NCI-H1417 treated with DMSO at 0.1 percent for 48 hours (cell line): ENCODE results near the gene RIN1.

Experiments
- DNase-seq: peaks from one replicate; lab custom pipeline; 2025; lab: John Stamatoyannopoulos, UW

Gene RIN1

DNA sequence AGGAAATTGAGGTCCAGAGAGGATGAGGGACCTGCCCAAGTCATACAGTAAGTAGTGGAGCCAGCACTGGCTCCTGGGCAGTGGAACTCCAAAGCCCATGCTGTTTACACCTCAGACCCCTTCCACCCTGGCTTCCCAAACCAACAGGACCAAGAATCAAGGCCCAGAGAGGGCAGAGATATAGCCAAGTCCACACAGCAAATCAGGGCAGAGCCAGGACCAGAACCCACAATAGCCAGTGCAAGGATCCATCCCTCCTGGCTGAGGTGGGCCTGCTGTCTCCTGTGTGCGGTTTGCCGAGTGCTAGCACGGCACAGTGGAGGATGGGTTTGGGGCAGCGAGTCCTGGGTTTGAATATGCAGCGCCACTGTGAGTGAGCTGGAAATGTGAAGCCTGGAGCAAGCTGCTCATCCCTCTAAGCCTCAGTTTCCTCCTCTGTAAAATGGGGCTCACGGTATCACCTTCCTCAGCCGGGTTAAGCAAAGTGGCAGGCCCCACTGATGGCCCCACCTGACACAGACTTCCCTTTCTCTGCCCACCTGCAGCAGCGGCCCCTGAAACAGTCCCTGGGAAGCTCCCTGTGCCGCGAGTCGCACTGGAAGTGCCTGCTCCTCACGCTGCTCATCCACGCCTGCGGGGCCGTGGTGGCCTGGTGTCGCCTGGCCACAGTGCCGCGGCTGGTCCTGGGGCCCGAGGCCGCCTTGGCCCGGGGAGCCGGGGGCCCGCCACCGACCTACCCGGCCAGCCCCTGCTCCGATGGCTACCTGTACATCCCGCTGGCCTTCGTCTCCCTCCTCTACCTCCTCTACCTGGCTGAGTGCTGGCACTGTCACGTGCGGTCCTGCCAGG lies 42.2 kb downstream of the RIN1 start:
- no peak for DNase-seq

DNA sequence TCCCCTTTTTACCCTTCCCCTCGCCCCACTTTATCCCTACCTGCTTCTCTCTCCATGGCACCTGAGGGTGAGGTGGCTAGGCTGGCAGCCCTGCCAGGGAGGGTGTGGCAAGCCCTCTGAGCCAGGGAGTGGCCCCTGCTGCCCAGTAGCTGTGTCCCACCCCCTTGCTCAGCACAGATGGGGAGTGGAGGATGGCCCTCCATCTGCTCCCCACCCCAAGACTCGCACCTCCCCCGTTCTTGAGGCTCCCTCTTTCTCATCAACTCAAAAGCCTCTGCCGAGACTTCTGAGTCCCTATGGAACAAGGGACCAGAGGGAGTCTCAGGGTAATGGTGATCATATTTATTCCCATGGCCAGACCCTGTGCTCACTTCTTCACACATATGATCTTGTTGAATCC lies 42.9 kb downstream of the RIN1 start:
- no peak for DNase-seq

DNA sequence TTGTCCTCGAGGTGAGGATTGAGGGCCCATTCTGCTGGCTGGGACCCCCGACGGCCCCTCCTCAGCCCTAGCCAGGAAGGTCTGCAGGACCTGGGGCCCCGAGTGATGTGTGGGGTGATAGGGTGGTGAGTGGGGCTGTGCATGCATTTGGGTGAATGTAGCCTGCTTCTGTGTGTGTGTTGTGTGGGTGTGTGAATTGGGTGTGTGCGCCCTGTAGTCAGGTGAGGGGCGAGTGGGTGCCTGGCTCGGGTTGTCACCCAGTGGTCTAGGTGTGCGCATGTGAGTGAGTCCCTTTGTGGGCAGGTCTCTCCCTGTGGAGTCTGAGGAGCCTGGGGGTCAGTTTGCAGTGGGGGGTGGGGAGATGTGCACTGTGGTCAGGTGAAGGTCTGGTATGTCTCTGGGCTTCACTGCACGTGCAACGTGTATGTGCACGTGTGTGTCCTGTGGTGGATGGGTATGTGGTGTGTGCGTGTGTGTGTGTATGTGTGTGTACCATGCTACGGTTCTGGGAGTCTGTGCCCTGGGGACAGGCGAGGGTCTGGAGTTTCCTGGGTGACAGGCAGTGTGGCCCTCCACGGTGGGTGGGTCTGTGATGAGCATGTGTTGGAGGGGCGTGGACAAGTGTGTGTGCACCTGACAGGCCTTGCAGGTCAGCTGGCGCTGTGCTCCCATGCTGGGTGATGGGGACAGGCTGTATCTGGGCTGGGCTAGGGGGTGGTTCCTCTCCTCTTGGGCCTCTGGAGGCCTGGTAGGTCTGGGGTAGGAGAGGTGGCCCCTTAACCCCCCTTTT lies 43.5 kb downstream of the RIN1 start:
- no peak for DNase-seq

DNA sequence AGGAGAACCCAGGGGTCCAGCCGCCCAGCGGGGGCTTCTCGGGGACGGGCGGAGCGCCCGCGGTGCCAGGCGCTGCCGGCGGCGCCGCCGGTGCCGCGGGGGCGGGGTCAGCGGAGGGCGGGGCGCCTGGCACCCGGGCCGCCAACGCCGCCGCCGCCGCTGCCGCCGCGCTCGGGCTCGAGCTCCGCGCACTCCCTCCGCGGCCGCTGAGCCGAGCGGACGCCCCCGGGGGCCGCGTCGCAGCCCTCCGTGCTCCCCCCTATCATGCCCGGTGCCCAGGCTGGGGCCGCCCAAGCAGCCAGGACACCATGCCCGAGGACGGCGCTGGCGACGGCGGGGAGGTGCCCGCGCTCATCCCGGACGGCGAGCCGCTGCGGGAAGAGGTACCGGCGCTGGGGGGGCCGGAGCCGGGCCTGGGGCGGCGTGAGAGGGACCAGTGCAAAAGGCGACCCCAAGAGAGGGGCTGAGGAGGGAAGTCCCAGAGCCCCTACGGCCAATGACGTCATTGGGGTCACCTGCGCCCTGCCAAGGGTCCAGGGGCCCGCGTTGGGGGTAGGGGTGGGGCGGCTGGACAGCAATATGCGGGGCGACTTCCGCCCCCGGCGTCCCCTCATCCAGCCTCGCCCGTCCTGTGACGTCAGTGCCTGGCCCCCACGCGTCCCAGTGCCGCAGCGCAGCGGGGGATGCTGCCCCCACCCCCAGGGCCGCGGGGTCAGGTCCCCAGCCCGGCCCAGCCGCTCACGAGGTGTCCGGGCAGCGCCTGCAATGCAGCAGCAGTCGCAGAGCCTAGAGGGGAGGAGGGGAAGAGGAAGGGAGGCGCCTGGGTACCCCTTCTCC lies 44.3 kb downstream of the RIN1 start, which contains the start of gene TMEM151A:
TSS of gene TMEM151A (plus strand) at position 189 of the 837 bp plus-strand sequence. CDS start at position 309, 120 bp downstream.
- DNase-seq = no peak

DNA sequence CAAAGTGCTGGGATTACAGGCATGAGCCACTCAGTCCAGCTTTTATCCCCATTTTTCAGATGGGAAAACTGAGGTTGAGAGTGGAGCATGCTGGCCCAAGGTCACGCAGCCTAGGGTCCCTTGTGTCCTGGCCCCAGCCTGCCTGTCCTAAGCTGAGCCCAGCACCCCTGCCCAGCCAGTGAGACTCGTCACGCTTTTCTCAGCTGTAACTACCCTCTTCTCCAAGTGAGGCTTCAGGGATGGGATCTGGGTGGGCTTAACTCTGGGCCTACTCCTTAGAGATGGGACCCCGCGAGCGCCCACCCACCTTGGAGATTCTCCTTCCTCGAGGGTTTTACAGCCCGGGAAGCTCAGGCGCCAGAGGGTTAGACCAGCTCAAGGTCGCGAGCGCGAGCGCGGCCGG lies 44.9 kb downstream of the RIN1 start:
- no peak for DNase-seq

DNA sequence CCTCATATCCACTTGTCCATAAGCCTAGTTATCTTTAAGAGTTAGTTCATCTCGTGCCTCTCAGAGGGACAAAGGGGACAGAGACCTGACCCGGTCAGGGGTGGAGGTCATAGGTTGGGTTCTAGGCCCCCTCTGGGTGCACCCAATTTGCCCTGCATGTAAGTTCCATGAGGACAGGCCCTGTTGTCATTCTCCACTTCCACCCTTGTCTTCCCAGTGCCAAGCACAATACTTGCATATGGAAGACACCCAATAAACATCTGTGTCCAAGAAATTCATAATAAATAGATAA lies 46.0 kb downstream of the RIN1 start:
- DNase-seq = no peak

DNA sequence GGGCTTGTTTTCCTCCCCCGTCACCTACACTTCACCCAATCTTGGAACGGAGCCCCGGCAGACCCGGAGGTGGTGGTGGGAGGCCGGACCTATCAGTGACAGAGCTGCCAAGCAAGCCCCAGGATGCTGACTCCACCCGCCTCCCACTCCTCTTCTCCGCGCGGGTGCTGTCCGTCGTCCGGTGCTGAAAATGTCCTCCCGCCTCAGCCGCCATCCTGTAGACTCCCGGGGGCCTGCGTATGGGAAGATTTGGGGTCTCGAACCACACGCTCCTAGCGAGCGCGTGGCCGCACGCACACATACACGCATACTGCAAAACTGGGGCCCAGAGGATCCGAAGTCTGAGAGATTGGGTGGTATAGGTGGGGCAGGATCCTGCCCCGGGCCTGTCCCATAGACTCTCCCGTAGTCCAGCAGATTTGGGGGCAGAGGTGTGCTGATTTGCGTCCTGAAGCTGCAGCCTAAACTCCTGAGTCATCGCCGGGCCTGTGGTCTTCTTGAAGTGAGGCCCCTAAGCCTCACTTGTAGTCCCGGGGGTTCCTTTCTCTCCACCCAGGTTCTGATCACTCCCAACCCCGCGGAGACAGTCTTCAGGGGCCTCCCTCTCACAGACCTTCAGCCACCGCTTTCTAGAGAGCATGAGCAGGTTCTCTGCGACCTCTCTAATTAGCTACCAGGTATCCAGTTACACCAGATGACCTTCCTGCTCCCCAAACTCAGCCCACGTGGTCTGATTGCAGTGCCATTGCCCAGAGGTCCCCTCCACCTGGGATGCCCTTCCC lies 46.5 kb downstream of the RIN1 start:
- no peak for DNase-seq

DNA sequence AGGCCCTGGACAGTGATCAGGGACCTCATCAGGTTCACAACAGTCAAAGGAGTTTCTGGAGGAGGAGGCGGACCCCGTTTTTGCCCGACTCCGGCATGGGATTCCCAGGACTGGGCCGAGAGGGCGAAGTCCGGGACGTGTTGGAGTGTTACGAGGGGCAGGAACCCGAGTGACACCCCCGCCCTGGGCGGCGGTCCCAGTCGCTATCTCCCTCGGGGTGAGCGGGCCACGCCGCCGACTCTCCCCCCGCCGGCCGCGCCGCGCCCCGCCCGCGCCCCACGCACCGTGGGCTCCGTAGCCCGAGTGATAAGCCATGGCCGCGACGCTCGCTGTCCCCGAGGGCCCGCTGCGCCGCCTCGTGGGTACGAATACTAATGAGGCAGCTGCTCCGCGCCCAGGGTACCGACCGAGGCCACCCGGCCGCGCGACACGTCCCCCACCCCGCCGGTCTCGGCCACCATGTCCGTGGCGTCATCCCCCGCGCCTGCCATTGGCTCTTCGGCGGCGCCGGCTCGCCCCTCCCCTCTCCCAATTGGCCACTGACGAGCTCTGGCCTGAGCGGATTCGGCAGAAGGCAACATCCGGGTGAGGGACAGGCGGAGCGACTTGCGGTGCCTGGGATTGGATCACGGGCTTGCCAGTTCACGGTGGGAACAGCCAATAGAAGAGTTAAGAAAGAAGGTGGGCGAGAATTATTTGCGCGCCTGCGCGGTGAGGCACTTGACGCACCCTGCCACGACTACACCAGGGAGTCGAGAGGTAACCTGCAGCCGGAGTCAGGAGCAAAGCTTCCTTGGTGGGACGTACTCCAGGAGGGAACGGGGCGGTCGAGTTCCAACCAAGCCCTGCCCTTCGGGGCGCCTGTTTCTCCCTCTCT lies 47.3 kb downstream of the RIN1 start, which contains the start of gene YIF1A:
TSS of gene YIF1A (minus strand) at position 473 of the 877 bp plus-strand sequence. CDS start at position 315, 158 bp downstream.
- peak; percentile 98 for DNase-seq

DNA sequence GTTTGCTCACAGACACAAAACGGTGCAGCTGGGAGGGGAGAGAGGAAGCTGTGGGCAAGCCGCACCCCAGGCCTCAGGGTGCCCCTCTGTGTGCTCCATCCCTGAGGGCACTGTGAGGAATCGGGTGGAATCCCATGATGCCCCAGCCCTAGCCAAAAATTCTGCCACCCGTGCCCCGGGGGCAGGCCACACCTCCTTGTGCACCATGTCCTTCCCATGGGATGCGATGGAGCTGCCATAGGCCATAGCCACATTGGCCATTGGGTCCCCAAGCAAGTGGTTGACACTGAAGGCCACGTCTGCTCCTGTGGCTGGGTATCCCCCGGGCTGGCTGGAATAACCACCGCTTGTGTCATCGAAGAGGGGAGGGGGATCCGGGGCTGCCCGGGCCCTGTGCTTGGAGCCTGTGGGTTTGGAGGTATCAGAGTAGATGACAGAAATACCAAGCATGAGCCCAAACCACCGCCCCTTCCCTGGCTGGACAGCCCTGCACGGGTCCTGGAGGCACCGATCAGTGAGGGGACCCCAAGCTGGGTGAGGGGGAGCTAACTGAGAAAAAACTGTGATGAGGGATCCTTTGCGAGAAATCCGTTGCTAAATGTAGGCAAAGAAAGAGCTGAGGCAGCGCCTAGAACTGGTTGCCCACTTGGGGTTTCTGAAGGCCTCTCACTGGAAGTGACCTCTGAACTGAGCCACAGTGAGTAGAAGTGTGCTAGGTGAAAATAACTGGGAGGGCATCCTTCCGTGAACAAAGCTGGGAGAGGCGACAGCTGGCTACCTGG lies 48.2 kb downstream of the RIN1 start:
- DNase-seq = no peak

DNA sequence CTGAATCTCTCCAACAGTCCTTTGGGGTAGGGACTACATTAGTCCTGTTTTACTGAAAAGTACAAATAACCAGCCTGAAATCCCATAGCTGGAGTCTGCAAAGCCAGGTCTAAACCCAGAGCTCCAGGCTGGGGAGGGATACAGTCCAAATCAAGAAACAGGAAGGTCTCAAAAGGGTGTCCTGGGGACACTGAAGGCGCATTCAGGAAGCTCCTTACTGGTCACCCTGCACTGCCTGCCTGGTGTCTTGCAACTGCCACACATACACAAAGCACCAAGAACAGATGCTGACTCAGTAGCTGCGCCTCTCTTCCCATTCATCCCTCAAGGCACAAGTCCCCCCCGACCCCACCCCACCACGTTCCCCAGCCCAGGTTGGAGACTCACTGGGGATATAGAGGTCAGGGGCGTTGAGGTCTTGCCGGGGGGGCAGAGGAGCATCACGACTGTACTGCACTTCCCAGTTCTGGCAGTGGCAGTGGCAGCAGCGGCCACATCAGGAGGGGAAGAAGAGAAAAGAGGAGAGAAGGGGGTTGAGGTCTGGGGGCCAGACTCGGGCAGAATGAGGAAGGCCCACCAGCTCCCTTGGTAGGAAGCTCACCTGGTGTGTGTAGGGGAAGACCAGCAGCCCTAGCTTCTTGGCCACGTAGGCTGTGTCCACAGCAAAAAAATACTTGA lies 48.9 kb downstream of the RIN1 start:
- no peak for DNase-seq

DNA sequence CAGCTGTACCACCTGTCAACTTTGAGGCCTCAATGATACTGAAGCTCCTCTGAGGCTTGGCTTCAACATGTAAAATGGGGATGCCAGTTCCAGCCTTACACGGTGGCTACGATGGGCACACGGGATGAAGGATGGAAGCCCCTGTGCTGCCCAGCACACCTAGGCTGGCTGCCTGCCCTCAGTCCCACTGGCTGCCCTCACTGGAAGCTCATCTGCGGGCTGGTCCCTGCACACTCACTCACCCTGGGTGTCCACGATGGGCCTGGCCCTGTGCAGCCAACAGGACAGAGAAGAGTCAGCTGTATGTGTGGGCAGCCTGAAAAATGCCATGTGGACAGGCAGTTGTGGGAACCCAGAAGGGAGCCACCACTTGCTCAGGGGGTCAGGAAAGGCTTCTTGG lies 49.5 kb downstream of the RIN1 start:
- DNase-seq = no peak

DNA sequence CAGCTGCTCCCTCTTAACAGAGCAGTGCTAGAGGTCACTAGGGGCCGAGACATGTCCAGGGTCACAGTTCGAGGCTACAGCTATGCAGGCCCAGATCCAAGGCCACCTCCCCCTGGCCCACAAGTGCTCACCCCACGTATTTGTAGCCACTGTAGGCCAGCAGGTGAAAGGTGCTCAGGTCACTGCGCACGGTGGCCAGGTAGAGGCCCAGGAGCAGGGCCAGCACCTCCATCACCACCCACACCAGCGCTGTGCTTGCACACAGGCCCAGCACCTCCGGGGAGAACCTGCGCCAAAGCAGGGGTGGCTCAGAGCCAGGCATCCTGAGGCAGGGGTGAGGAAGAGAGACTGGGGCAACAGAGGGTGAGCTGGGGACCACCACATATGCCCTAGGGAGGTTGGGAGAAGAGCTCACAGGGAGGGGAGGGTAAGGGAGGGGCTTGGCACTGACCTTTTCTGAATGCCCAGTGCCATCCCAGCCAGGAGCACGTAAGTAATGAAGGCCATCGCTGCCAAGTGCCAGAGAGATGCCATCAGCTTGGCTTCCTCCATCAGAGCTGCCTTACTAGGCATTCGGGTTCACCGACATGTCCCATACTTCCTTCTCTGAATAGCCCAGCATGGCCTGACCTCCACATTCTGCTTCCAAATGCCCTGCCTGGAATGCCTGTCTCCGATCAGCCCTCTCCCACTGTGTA lies 50.8 kb downstream of the RIN1 start:
- DNase-seq = no peak

DNA sequence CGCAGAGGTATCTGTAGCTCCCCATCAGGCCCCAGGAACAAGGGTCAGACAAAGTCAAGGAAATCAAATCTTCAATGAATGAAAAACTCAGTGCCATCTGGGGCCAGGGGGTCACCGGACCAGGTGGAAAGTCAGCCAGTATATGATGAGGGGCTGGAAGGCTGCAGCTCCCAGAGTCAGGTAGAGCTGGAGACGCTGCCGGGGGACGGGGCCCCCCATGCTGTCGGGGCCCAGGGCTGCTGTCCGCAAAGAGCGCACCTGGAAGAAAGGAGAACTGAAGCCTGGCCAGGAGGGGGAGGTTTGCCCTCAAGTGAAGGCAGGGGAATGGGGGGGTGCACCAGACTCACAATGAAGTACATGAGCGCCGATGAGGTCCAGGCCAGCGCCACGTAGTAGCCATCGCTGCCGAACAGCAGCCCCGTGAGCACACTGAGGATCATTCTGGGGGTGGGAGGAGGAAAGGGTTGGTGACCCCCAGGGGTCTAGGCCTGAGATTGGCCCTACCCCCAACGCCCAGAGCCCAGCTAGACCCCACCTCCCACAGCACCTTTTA lies 51.6 kb downstream of the RIN1 start:
- no peak for DNase-seq

DNA sequence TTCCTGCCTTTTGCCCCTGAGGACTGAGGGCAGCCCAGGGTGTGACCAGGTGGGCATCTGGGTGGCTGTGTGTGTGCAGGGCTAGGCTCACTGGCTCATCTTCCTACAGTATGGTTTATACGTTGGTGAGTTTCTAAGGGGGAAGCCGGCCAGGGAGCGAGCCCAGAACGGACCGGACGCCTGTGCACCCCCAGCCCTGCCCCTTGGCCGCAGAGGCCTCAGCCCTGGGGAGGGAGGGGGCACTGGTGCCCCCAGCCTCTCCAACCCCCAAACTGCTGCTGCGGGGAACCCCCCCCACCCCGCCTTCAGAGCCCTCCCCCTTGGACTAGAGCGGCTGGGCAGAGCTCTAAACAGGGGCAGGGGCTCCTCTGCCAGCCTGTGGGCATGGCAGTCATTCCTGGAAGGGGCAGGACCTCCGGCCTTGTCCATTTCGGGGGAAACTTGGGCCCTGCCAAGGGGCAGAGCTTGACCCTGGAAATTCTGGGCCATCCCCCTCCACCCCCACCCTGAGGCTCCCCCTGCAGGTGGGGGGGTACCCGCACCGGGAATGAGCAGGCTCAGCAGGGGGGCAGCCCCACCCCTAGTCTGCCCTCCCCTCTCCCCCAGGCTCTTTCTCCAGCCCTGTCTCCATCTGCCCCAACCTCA lies 52.7 kb downstream of the RIN1 start:
- DNase-seq = no peak

DNA sequence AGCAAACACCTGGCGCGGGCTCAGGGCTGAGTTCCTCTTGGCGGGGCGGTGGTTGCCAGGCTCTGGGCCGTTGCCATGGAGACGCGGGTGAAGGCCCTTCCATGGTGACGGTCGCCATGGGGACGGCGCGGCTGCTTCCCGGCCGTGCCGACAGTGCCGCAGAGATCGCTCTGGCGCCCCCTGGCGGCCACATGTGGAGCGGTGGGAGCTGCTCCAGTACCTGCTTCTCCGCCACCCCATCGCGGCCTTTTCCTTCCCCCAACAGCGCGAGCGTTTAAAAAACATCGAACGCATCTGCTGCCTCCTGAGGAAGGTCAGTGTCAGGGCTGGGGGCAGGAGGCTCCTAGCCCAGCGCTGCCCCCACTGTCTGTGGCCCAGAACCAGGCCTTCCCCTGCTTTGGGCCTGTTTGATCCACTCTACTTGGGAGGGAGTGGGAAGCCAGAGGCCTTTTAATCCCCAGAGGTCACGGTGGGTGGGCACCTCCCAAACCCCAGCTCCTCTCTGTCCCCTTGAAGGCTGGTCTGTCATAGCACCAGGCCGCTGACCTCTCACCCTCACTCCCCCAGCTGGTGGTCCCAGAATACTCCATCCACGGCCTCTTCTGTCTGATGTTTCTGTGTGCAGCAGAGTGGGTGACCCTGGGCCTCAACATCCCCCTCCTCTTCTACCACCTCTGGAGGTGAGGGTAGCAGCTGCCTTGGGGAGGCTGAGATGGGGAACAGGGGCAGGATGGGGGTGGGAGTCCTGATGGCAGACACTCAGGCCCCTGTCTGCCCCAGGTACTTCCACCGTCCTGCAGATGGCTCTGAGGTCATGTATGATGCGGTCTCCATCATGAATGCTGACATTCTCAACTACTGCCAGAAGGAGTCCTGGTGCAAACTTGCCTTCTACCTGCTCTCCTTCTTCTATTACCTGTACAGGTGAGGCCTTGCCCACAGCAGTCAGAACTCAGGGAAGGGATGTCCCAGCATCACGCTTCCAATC lies 53.5 kb downstream of the RIN1 start:
- DNase-seq = peak; percentile 90
